ENCODE data around the gene GAS2. TPM values are rescaled to one million over a fixed set of nuclear protein-coding genes. Genes with fewer than 3 reads are reported as not detected.

Gene GAS2
- total and polyA plus RNA-seq, 9 donors: 0.76 to 10.0 (median 4.0) TPM

GRCh38 chr11:22703040-22703439 is 36.6 kb downstream of the GAS2 start:
- Histone ChIP-seq H3K36me3 (no peaks in the 10 kb centered on the region), H3K27ac (no peak overlapping the region), H3K4me1 (ENCODE audit: insufficient read depth) (no peaks in the 10 kb centered on the region), H3K9me3 (no peaks in the 10 kb centered on the region), H3K27me3 (no peaks in the 10 kb centered on the region), H3K4me3 (no peak overlapping the region)
- intact Hi-C loops (cut with DNase I): no loop called here
- no peak for DNase-seq
- TF ChIP-seq, protein P1, sequence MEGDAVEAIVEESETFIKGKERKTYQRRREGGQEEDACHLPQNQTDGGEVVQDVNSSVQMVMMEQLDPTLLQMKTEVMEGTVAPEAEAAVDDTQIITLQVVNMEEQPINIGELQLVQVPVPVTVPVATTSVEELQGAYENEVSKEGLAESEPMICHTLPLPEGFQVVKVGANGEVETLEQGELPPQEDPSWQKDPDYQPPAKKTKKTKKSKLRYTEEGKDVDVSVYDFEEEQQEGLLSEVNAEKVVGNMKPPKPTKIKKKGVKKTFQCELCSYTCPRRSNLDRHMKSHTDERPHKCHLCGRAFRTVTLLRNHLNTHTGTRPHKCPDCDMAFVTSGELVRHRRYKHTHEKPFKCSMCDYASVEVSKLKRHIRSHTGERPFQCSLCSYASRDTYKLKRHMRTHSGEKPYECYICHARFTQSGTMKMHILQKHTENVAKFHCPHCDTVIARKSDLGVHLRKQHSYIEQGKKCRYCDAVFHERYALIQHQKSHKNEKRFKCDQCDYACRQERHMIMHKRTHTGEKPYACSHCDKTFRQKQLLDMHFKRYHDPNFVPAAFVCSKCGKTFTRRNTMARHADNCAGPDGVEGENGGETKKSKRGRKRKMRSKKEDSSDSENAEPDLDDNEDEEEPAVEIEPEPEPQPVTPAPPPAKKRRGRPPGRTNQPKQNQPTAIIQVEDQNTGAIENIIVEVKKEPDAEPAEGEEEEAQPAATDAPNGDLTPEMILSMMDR (IDR thresholded peaks at IDR 0.05): no peak
- TF ChIP-seq EP300 (IDR thresholded peaks at IDR 0.05) (no peak), POLR2A (IDR thresholded peaks at IDR 0.05) (no peak)
- WGBS, 3 donors: 31 to 34% (median 33%) methylated on average over 3 of the region's 3 CpGs

GRCh38 chr11:22703591-22703990 is 37.2 kb downstream of the GAS2 start:
- Histone ChIP-seq H3K36me3 (no peaks in the 10 kb centered on the region), H3K4me1 (ENCODE audit: insufficient read depth) (no peaks in the 10 kb centered on the region), H3K27ac (no peak overlapping the region), H3K9me3 (no peaks in the 10 kb centered on the region), H3K27me3 (no peaks in the 10 kb centered on the region), H3K4me3 (no peak overlapping the region)
- intact Hi-C loops (cut with DNase I): no loop called here
- TF ChIP-seq EP300 (IDR thresholded peaks at IDR 0.05) (no peak), POLR2A (IDR thresholded peaks at IDR 0.05) (no peak)
- TF ChIP-seq, protein P1 (IDR thresholded peaks at IDR 0.05): no peak
- DNase-seq: no peak
- WGBS, 3 donors: 58 to 69% (median 67%) methylated on average over 2 of the region's 2 CpGs

DNA sequence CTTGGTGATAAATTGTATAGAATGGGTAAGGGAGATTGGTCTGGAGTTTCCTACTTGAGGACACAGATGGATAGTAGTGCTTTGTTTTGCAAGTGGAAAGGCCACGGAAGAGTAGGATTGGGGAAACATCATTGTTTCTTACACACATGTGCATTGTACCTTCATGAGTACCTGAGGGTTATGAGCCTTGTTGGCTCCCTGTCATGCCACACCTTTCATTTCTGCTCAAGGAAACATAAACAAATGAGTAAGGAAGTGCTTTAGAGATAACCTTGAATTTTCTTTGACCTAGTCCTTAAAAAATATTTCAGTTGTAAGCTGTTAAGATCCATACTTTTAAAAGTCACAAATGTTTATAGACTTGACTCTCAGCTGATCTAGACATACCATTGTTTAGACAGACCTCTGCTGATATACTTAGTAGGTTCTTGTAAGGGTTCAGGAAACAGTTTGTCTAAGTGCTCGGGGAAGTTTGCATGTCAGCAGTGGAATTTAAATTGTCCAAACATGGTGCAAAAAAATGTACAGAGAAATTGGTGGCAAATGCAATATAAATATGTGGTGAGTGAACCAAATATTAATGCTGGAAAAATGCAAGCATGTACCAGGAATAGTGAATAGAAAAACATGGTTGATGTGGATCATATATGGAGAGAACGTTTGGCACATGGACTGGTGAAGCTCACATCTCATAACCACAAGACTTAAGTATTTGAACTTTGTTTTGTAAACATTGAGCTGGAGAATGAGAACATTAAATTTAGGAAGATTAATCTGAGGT is 40.9 kb downstream of the GAS2 start:
- no peaks in the 10 kb centered on the region for H3K9me3 ChIP-seq
- DNase-seq: no peak
- 45 to 62% (median 47%) methylated on average over 3 of the region's 3 CpGs for WGBS, 3 donors
- no peaks in the 10 kb centered on the region for H3K36me3 ChIP-seq
- no peak overlapping the region for H3K27ac ChIP-seq
- no peaks in the 10 kb centered on the region for H3K27me3 ChIP-seq
- no peak overlapping the region for H3K4me3 ChIP-seq
- TF ChIP-seq POLR2A (IDR thresholded peaks at IDR 0.05) (no peak), EP300 (IDR thresholded peaks at IDR 0.05) (no peak)
- TF ChIP-seq, protein P1 (IDR thresholded peaks at IDR 0.05): no peak
- no peaks in the 10 kb centered on the region for H3K4me1 ChIP-seq (ENCODE audit: insufficient read depth)
- intact Hi-C loops (cut with DNase I): no loop called here

DNA sequence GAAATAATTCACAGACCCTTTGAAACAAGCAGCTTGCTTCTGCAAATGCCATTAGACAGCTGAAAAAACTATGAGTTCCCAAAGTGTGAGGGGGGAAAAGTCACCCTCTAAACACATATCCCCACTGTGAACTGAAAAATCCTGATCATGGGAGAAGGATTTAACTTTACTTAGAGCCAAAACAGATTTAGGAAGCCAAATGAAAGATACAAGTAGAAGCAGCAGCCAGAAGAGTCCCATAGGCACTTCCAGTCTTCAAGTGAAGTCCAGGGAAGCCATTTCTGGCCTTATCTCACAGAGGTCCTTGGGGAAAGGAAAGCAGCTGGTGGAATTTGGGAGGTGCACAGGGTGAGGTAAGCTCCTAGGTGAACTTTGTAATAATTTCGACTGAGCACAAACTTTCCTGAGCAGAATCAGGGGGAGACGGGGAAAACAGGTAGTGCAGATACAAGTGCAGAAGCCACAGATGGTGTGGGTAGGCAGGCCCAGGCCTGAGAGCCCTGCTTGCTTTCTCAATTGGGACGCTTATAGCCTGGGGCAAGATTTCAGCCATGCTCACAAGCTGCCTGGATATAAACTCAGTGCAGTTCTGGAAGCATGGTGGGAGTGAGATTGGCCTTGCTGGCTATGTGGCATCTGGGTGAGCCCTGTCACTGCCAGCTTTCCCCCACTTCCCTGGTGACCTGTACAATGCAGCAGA is 44.8 kb downstream of the GAS2 start:
- Histone ChIP-seq H3K9me3 (no peaks in the 10 kb centered on the region), H3K4me1 (ENCODE audit: insufficient read depth) (no peaks in the 10 kb centered on the region), H3K27ac (no peak overlapping the region), H3K36me3 (no peaks in the 10 kb centered on the region), H3K4me3 (no peak overlapping the region), H3K27me3 (no peaks in the 10 kb centered on the region)
- intact Hi-C loops (cut with DNase I): no loop called here
- WGBS, 3 donors: 66 to 71% (median 67%) methylated on average over 3 of the region's 3 CpGs
- TF ChIP-seq, protein P1 (IDR thresholded peaks at IDR 0.05): no peak
- no peak for TF ChIP-seq EP300 (IDR thresholded peaks at IDR 0.05)
- no peak for TF ChIP-seq POLR2A (IDR thresholded peaks at IDR 0.05)
- no peak for DNase-seq
